Measurements from ENCODE around the gene CDC25A. TPM values are rescaled to one million over a fixed set of nuclear protein-coding genes. Genes with fewer than 3 reads are reported as not detected.
A peak's percentile ranks its signal among the peaks of the same experiment; 100 is the strongest.

The CDC25A gene
- total and polyA plus RNA-seq, 8 donors, result 2.8 to 8.9 (median 6.7) TPM

GRCh38 chr3:48232232-48232631 is 44.0 kb upstream of the CDC25A start:
- Histone ChIP-seq H3K4me1 (peaks cover 0 to 3% of the 10 kb centered on the region in 2 donors), H3K27me3 (no peaks in the 10 kb centered on the region), H3K4me3 (no peak overlapping the region), H3K27ac (no peak overlapping the region), H3K9me3 (no peaks in the 10 kb centered on the region), H3K36me3 (no peaks in the 10 kb centered on the region)
- no peak for DNase-seq
- intact Hi-C loops (cut with DNase I), result no loop called here
- no peak for TF ChIP-seq CTCF (IDR thresholded peaks at IDR 0.05)
- no peak for ATAC-seq

GRCh38 chr3:48226939-48227338 is 38.7 kb upstream of the CDC25A start:
- no peak for DNase-seq

DNA sequence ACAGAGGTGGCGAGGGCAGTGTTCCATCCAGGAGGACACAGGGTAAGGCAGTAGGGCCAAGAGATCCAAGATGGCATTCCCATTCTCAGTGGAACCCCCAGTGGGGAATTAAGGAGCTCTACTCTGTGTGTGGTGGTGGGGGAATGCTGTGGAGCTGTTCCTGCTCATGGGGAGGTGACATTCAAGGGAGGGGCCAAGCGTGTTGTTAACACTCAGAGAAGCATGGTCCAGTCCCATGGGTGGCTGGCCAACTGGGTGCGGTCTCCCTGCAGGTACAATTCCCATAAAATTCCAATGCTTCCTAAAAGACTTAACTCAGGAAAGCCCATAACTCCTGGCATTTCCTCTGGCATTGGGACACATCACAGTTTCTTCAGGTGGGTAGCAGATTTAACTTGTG is 37.4 kb upstream of the CDC25A start:
- Histone ChIP-seq H3K27ac (no peak overlapping the region), H3K27me3 (no peaks in the 10 kb centered on the region), H3K4me1 (peaks cover 0 to 42% of the 10 kb centered on the region in 2 donors), H3K4me3 (no peak overlapping the region), H3K36me3 (no peaks in the 10 kb centered on the region), H3K9me3 (no peaks in the 10 kb centered on the region)
- intact Hi-C loops (cut with DNase I), result no loop called here
- ATAC-seq, result no peak
- DNase-seq, result no peak
- no peak for TF ChIP-seq CTCF (IDR thresholded peaks at IDR 0.05)

More at GRCh38 chr3:48226939-48227338, 38.7 kb upstream of the CDC25A start:
- Histone ChIP-seq H3K27ac (no peak overlapping the region), H3K27me3 (no peaks in the 10 kb centered on the region), H3K36me3 (no peaks in the 10 kb centered on the region), H3K4me1 (peaks cover 0 to 29% of the 10 kb centered on the region in 2 donors), H3K9me3 (no peaks in the 10 kb centered on the region), H3K4me3 (no peak overlapping the region)
- ATAC-seq, result no peak
- no peak for TF ChIP-seq CTCF (IDR thresholded peaks at IDR 0.05)
- intact Hi-C loops (cut with DNase I), result no loop called here

- Histone ChIP-seq H3K36me3 (no peaks in the 10 kb centered on the region), H3K27me3 (no peaks in the 10 kb centered on the region), H3K27ac (peak within 1 kb of the TSS in 1 of 2 donors; percentile 84), H3K9me3 (no peaks in the 10 kb centered on the region), H3K4me1 (peaks cover 0 to 63% of the 10 kb centered on the region in 2 donors), H3K4me3 (no peak within 1 kb of the TSS)
- no peak for TF ChIP-seq CTCF (IDR thresholded peaks at IDR 0.05)
- DNase-seq, result peak in 3 of 4 donors; percentile 33 to 97 (median 87)
- intact Hi-C loops (cut with DNase I), result no loop called here
- peak; percentile 75 for ATAC-seq
These were observed 34.6 kb upstream of the CDC25A start, which contains the start of gene CAMP for GRCh38 chr3:48222616-48223513. Gene CAMP, plus strand, starts transcription at chr3:48223495. Its CDS starts 17 bp downstream, at chr3:48223512.

DNA sequence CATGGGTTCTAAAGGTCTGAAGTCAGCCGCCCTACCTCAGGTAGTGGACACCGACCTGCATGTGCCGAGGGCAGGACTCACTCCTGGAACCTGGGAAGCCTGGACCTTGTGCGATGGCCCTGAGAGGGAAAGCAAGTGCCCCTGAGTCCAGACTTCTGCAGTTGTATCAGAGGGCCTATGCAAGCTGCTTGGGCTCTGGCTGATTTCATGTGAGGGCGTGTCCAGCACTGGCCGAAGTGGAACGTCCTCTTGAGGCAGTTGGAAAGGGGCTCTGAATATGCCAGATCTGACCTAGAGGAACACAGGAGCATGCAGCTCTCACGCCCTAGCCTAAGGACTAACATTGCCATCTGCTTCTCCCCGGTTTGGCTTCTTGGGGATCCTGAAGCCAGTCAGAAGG is 32.5 kb upstream of the CDC25A start:
- Histone ChIP-seq H3K36me3 (no peaks in the 10 kb centered on the region), H3K27me3 (no peaks in the 10 kb centered on the region), H3K4me1 (peaks cover 3 to 83% of the 10 kb centered on the region in 2 donors), H3K9me3 (no peaks in the 10 kb centered on the region), H3K27ac (peak overlapping the region in 1 of 2 donors; percentile 13), H3K4me3 (no peak overlapping the region)
- no peak for TF ChIP-seq CTCF (IDR thresholded peaks at IDR 0.05)
- ATAC-seq (no peak), DNase-seq (no peak)
- intact Hi-C loops (cut with DNase I), result no loop called here

Measured in left lung (tissue), 10 donors.